ENCODE data around the gene DEK.

GRCh38 chr6:18245642-18246041 is 18.7 kb downstream of the DEK start:
- TF ChIP-seq EZH2 (IDR thresholded peaks at IDR 0.05; ENCODE audit: insufficient read depth, low read length) (no peak), CTCF (IDR thresholded peaks at IDR 0.05; ENCODE audit: insufficient read depth, low read depth, low read length) (no peak)

Measured in astrocyte (in vitro differentiated cells and primary cell).